Upper lobe of left lung (tissue), 6 donors: ENCODE results near the gene TUBGCP2. TPM values are rescaled to one million over a fixed set of nuclear protein-coding genes. Genes with fewer than 3 reads are reported as not detected.

ENCODE experiments used
- ATAC-seq, 2 donors: fragments of 200-7000 bp; cut with Tn5 transposase; one replicate each; pipeline ENCODE4 v1.9.1; 2022; ENCODE audit warnings: mild to moderate bottlenecking in 2 of 2, moderate library complexity in 2 of 2; ENCODE audit not compliant: low FRiP score in 2 of 2
- DNase-seq, 2 donors: peaks; one replicate each; pipeline ENCODE4 v3.0.0-alpha.2; 2019 to 2020
- H3K27ac ChIP-seq, 4 donors: fragments of 200-600 bp; sonication (generic); one replicate each; pipeline ENCODE4 v1.5.1; 2016 to 2019
- H3K27me3 ChIP-seq, 4 donors: fragments of 200-600 bp; sonication (generic); one replicate each; pipeline ENCODE4 v1.5.1; 2017 to 2019
- H3K36me3 ChIP-seq, 4 donors: fragments of 200-600 bp; sonication (generic); one replicate each; pipeline ENCODE4 v1.5.1; 2016 to 2019
- H3K4me1 ChIP-seq, 4 donors: fragments of 200-600 bp; sonication (generic); one replicate each; pipeline ENCODE4 v1.5.1; 2018 to 2019
- H3K4me3 ChIP-seq, 4 donors: fragments of 200-600 bp; sonication (generic); one replicate each; pipeline ENCODE4 v1.5.1; 2017 to 2019; ENCODE audit warnings: mild to moderate bottlenecking in 2 of 4, moderate library complexity in 1 of 4
- H3K9me3 ChIP-seq, 4 donors: fragments of 200-600 bp; sonication (generic); one replicate each; pipeline ENCODE4 v1.5.1; 2018 to 2019
- EP300 ChIP-seq, 4 donors: sonication (generic); formaldehyde crosslinking; IDR thresholded peaks; one replicate each; pipeline ENCODE4 v1.5.1; 2017; ENCODE audit warnings: antibody characterized with exemption in 4 of 4, control low read depth in 2 of 4
- POLR2A ChIP-seq, 4 donors: fragments of 450-650 bp; IDR thresholded peaks; one replicate each; pipeline ENCODE4 v1.5.1; 2016 to 2017; ENCODE audit warnings: antibody characterized with exemption in 4 of 4, mild to moderate bottlenecking in 2 of 4
- POLR2AphosphoS5 ChIP-seq, 2 donors: sonication (generic); formaldehyde crosslinking; IDR thresholded peaks; one replicate each; pipeline ENCODE4 v1.5.1; 2017; ENCODE audit warnings: antibody characterized with exemption in 2 of 2
- whole genome bisulfite sequencing, 2 donors: methylation state at CpG; one replicate each; pipeline ENCODE4 v1.1.5; 2017 to 2018; 5-methylcytosine and 5-hydroxymethylcytosine counted together
- total RNA-seq, 6 donors: library from RNA; depleted of rRNA in 4 of 6; stranded (reverse); fragments of >200 nt in 4 of 6; gene quantifications; one replicate each; pipeline versions ENCODE4 v1.1.0 to v1.2.1, GENCODE V29; 2016 to 2021
- TF ChIP-seq, protein P1 (sequence below), 6 experiments: fragments of 450-650 bp in 4 of 6; fragments of 200-600 bp in 2 of 6; sonication (generic) in 2 of 6; IDR thresholded peaks; one replicate each; pipeline ENCODE4 v1.5.1; 2016 to 2019; ENCODE audit warnings: antibody characterized with exemption in 6 of 6
- donor health status: DM: no; HTN: no; CAD: no; lungs with moderate emphysema.
- donor health status: DM: no; HTN: yes; CAD: no; lungs with severe emphysema.

TUBGCP2 gene
- total RNA-seq, 6 donors from 2014 or later, result 41.7 to 106 (median 56.3) TPM

DNA sequence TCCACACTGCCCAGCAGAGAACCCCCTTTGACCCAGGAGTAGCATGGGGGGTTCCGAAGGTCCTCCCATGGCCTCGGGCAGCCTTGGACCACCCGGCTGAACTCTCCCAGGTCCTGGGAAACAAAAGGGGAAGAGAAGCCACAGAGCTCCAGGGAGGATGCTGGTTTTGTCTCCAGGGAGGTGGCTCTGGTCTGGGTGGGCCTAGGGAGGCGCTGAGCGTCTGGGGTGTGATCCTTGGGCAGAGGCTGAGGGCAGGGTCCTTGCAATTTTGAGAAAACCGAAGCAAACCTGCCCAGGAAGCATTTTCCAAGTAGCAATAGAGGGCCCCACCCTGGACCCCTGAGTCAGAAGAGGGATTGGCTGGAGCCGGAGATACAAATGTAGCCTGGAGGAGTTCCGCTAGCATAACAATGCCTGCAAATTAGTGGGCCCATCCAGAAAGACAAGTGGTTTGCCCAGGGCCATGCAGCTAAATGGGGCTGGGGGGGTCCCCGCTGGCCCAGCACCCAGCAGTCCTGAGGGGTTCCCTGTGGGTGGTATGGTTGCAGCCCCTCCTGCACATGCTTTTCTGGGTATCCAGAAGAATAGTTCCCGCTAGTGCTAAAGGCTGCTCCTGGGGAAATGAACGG lies 76.6 kb downstream of the TUBGCP2 start:
- TF ChIP-seq POLR2A (IDR thresholded peaks at IDR 0.05), result no peak
- no peak for TF ChIP-seq EP300 (IDR thresholded peaks at IDR 0.05)
- TF ChIP-seq, protein P1, sequence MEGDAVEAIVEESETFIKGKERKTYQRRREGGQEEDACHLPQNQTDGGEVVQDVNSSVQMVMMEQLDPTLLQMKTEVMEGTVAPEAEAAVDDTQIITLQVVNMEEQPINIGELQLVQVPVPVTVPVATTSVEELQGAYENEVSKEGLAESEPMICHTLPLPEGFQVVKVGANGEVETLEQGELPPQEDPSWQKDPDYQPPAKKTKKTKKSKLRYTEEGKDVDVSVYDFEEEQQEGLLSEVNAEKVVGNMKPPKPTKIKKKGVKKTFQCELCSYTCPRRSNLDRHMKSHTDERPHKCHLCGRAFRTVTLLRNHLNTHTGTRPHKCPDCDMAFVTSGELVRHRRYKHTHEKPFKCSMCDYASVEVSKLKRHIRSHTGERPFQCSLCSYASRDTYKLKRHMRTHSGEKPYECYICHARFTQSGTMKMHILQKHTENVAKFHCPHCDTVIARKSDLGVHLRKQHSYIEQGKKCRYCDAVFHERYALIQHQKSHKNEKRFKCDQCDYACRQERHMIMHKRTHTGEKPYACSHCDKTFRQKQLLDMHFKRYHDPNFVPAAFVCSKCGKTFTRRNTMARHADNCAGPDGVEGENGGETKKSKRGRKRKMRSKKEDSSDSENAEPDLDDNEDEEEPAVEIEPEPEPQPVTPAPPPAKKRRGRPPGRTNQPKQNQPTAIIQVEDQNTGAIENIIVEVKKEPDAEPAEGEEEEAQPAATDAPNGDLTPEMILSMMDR (IDR thresholded peaks at IDR 0.05), result no peak
- TF ChIP-seq POLR2AphosphoS5 (IDR thresholded peaks at IDR 0.05), result no peak
- DNase-seq, result peak in 1 of 2 donors; percentile 9
- Histone ChIP-seq H3K4me1 (peaks cover 22 to 40% (median 25%) of the 10 kb centered on the region in 4 donors), H3K4me3 (no peak overlapping the region), H3K27ac (no peak overlapping the region), H3K9me3 (no peaks in the 10 kb centered on the region), H3K27me3 (peaks cover 0 to 47% (median 29%) of the 10 kb centered on the region in 4 donors), H3K36me3 (no peaks in the 10 kb centered on the region)
- 48 to 53% methylated on average over 8 to 11 of the region's 11 CpGs for WGBS, 2 donors
- no peak for ATAC-seq

DNA sequence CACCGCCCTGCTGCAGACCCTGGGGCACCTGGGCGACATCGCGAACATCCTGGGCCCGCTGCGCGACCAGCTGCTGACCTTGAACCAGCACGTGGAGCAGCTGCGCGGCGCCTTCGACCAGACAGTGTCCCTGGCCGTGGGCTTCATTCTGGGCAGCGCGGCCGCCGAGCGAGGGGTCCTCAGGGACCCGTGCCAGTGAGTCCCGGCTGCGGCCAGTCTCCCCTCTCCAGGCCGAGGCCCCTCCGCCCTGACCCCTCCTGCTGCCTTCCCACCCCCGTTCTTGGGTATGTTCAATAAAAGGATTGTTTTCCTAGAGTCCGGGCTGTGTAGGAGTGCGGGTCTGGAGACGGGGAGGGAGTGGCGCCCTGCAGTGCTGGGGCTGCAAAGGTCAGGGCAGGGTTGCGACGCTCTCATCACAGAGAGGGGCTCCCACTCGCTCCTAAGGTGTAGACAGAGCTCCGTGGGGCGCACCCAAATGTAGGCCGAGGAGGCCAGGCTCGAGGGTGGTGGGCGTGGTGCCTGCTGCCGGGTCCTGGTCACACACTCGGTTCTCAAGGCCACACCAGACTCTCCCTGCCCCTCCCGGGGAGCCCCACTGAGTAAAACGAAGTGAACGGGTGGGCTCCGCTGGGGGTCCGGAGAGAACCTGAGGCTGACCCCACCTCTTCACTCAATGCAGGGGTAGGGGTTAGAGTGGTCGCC lies 77.3 kb downstream of the TUBGCP2 start:
- WGBS, 2 donors, result 27 to 51% methylated on average over 17 to 24 of the region's 44 CpGs
- ATAC-seq, result no peak
- Histone ChIP-seq H3K4me3 (no peak overlapping the region), H3K36me3 (no peaks in the 10 kb centered on the region), H3K4me1 (peaks cover 15 to 34% (median 18%) of the 10 kb centered on the region in 4 donors), H3K27me3 (peaks cover 0 to 41% (median 23%) of the 10 kb centered on the region in 4 donors), H3K27ac (no peak overlapping the region), H3K9me3 (no peaks in the 10 kb centered on the region)
- TF ChIP-seq EP300 (IDR thresholded peaks at IDR 0.05), result no peak
- peak in 1 of 2 donors; percentile 51 for DNase-seq

DNA sequence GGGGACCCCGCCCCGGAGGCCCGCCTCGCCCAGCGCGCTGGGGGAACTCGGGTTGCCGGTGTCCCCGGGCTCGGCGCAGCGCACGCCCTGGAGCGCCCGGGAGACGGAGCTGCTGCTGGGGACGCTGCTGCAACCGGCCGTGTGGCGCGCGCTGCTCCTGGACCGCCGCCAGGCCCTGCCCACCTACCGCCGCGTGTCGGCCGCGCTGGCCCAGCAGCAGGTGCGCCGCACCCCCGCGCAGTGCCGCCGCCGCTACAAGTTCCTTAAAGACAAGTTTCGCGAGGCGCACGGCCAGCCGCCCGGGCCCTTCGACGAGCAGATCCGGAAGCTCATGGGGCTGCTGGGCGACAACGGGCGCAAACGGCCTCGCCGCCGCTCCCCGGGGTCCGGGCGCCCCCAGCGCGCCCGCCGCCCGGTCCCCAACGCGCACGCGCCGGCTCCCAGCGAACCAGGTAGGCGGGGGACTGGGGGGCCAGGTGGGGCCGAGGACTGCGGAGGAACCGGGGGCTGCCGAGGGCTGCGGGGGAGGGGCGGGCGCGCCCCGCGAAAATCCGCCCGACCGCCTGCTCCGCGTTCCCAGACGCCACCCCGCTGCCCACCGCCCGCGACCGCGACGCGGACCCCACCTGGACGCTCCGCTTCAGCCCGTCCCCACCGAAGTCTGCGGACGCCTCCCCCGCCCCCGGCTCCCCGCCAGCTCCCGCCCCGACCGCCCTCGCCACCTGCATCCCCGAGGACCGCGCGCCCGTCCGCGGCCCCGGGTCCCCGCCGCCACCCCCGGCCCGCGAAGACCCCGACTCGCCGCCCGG lies 78.1 kb downstream of the TUBGCP2 start:
- no peak for ATAC-seq
- H3K27me3 ChIP-seq, result peaks cover 0 to 36% (median 20%) of the 10 kb centered on the region in 4 donors
- peak; percentile 36 to 92 for DNase-seq
- TF ChIP-seq POLR2A (IDR thresholded peaks at IDR 0.05) (no peak), POLR2AphosphoS5 (IDR thresholded peaks at IDR 0.05) (no peak), EP300 (IDR thresholded peaks at IDR 0.05) (no peak)
- TF ChIP-seq, protein P1 (IDR thresholded peaks at IDR 0.05), result no peak
- H3K4me3 ChIP-seq, result peak overlapping the region in 3 of 4 donors; percentile 22 to 39 (median 26)
- H3K36me3 ChIP-seq, result no peaks in the 10 kb centered on the region
- H3K9me3 ChIP-seq, result no peaks in the 10 kb centered on the region
- H3K4me1 ChIP-seq, result peaks cover 10 to 26% (median 12%) of the 10 kb centered on the region in 4 donors
- H3K27ac ChIP-seq, result no peak overlapping the region
- WGBS, 2 donors, result 1% methylated on average over 15 of the region's 122 CpGs; no CpG with 5 or more reads in 1 of the 2 donors

DNA sequence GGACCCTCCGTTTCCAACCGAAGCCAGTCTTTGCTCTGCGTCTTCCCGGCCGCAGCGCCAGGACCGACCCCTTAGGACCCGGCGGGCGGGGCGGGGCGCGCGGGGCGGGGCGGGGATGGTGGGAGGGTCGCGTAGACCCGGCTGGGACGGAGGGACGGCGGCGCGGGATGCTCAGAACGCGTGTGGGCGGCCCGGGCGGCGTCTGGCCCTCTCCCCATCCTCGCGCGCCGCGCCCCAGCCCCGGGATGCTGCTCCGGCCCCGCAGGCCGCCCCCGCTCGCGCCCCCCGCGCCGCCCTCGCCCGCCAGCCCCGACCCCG lies 78.7 kb downstream of the TUBGCP2 start, which contains the start of gene UTF1:
Gene UTF1, plus strand, starts transcription at position 174 of the 318 bp plus-strand sequence. Its CDS starts 72 bp downstream, at position 246.
- Histone ChIP-seq H3K9me3 (no peaks in the 10 kb centered on the region), H3K27me3 (peaks cover 0 to 31% (median 17%) of the 10 kb centered on the region in 4 donors), H3K4me3 (peak within 1 kb of the TSS in 3 of 4 donors; percentile 22 to 39 (median 26)), H3K4me1 (peaks cover 9 to 20% (median 11%) of the 10 kb centered on the region in 4 donors), H3K36me3 (no peaks in the 10 kb centered on the region), H3K27ac (no peak within 1 kb of the TSS)
- WGBS, 2 donors, result 0% methylated on average over 3 of the region's 49 CpGs; no CpG with 5 or more reads in 1 of the 2 donors
- no peak for ATAC-seq
- DNase-seq, result no peak
- TF ChIP-seq POLR2AphosphoS5 (IDR thresholded peaks at IDR 0.05) (no peak), POLR2A (IDR thresholded peaks at IDR 0.05) (no peak), EP300 (IDR thresholded peaks at IDR 0.05) (no peak)
- TF ChIP-seq, protein P1 (IDR thresholded peaks at IDR 0.05), result no peak
